K562 (cell line): ENCODE data around the gene MAN1A1. TPM values are rescaled to one million over a fixed set of nuclear protein-coding genes. Genes with fewer than 3 reads are reported as not detected.

Source experiments
- ATAC-seq: fragments of 200-7000 bp; cut with Tn5 transposase; 3 replicates; pipeline ENCODE4 v1.9.1; 2020; ENCODE audit warnings: moderate library complexity
- BruUV-seq: library from RNA; stranded (reverse); fragments of 400-500 nt; replicated peaks from 2 replicates; lab custom pipeline; 2021; lab: Mats Ljungman, UMichigan
- CTCF ChIA-PET: fragments of 300-600 bp; formaldehyde crosslinking; extraction: SDS; loops from one replicate; lab custom pipeline; 2021; ENCODE audit warnings: low intra/inter-chr PET ratio; lab: Yijun Ruan, JAX
- POLR2A ChIA-PET: fragments of 300-600, 350-650 bp; sonication (Branson Sonifier 250); formaldehyde crosslinking; extraction: SDS; loops from one replicate; lab custom pipeline; 2021; ENCODE audit warnings: antibody characterized with exemption, inconsistent platforms; lab: Yijun Ruan, JAX
- DNase-seq, 4 experiments: peaks; one replicate each; pipeline versions ENCODE4 v3.0.0 to v3.0.0-alpha.2; 2011 to 2018; ENCODE audit warnings: low spot score in 3 of 4, mixed read lengths in 3 of 4; ENCODE audit errors: extremely low read depth in 1 of 4
- FAIRE-seq: peaks from 2 replicates; lab custom pipeline; 2011; peaks lifted over from hg19 to GRCh38; lab: Jason Lieb, UNC
- H2AFZ ChIP-seq: 2 replicates; pipeline ENCODE4 v1.6.0; 2011; ENCODE audit warnings: low read depth, low read length, control low read depth, inconsistent platforms
- H3K27ac ChIP-seq: fragments of 200-600 bp; 3 replicates; pipeline ENCODE4 v1.8.0; 2011; ENCODE audit warnings: low read depth, mild to moderate bottlenecking, control low read depth, inconsistent platforms, low read length, moderate library complexity, mixed read lengths; ENCODE audit errors: extremely low read depth
- H3K27me3 ChIP-seq, 2 experiments: fragments of 300-600 bp in 1 of 2; 2 replicates in 1 of 2; 3 replicates in 1 of 2; pipeline versions ENCODE4 v1.6.0 to v1.8.0; 2011; ENCODE audit warnings: inconsistent platforms in 2 of 2, low read length in 2 of 2, mild to moderate bottlenecking in 1 of 2, mixed read lengths in 1 of 2, moderate library complexity in 1 of 2; ENCODE audit not compliant: control insufficient read depth in 2 of 2, insufficient read depth in 2 of 2
- H3K36me3 ChIP-seq: fragments of 300-600 bp; 3 replicates; pipeline ENCODE4 v1.8.0; 2011; ENCODE audit warnings: mild to moderate bottlenecking, low read length, inconsistent platforms; ENCODE audit not compliant: control insufficient read depth, insufficient read depth
- H3K4me1 ChIP-seq, 2 experiments: fragments of 200-600 bp in 1 of 2; replicated peaks in 1 of 2; 2 replicates in 1 of 2; 3 replicates in 1 of 2; pipeline versions ENCODE4 v1.5.1 to v1.8.0; 2011; ENCODE audit warnings: inconsistent platforms in 2 of 2, low read length in 2 of 2, mild to moderate bottlenecking in 1 of 2, mixed read lengths in 1 of 2, moderate library complexity in 1 of 2; ENCODE audit not compliant: control insufficient read depth in 2 of 2, insufficient read depth in 2 of 2
- H3K4me2 ChIP-seq: 2 replicates; pipeline ENCODE4 v1.6.1; 2011; ENCODE audit warnings: low read length, control low read depth, inconsistent platforms, mixed read lengths; ENCODE audit not compliant: insufficient read depth
- H3K4me3 ChIP-seq: fragments of 200-600 bp; sonication (generic), shearing (Covaris generic); 2 replicates; pipeline ENCODE4 v1.5.1; 2016; ENCODE audit warnings: control low read depth, inconsistent platforms
- H3K79me2 ChIP-seq: fragments of 200-600 bp; 3 replicates; pipeline ENCODE4 v1.8.0; 2011; ENCODE audit warnings: low read length, inconsistent platforms; ENCODE audit not compliant: control insufficient read depth, insufficient read depth
- H3K9ac ChIP-seq, 2 experiments: 2 replicates each; pipeline versions ENCODE4 v1.6.0 to v1.6.1; 2011; ENCODE audit warnings: low read depth in 2 of 2, low read length in 2 of 2, control low read depth in 1 of 2, inconsistent platforms in 1 of 2, mild to moderate bottlenecking in 1 of 2, mixed read lengths in 1 of 2; ENCODE audit not compliant: insufficient read depth in 1 of 2
- H3K9me1 ChIP-seq: one replicate; pipeline ENCODE4 v1.6.0; 2011; ENCODE audit warnings: inconsistent platforms, mild to moderate bottlenecking, low read length, moderate library complexity; ENCODE audit not compliant: control insufficient read depth, insufficient read depth
- H3K9me3 ChIP-seq: replicated peaks from 2 replicates; pipeline ENCODE4 v1.5.1; 2011; ENCODE audit warnings: low read depth, low read length, inconsistent platforms; ENCODE audit not compliant: control insufficient read depth, insufficient read depth
- H4K20me1 ChIP-seq: replicated peaks from 2 replicates; pipeline ENCODE4 v1.6.1; 2011; ENCODE audit warnings: low read length, inconsistent platforms, mixed read lengths; ENCODE audit not compliant: control insufficient read depth, insufficient read depth
- CEBPB ChIP-seq: fragments of 450-650 bp; IDR thresholded peaks from 2 replicates; pipeline ENCODE4 v1.6.1; 2016; ENCODE audit warnings: missing genetic modification characterization, missing compliant biosample characterization
- CEBPG ChIP-seq, 3 experiments: fragments of 200-800 bp in 1 of 3; sonication (Bioruptor generic) in 1 of 3; sonication (generic) in 1 of 3; formaldehyde crosslinking in 1 of 3; IDR thresholded peaks in 2 of 3; conservative IDR thresholded peaks in 1 of 3; 2 replicates each; pipeline versions ENCODE4 v1.6.1 to v1.8.0; 2016 to 2022; ENCODE audit warnings: missing compliant biosample characterization in 2 of 3, missing genetic modification characterization in 2 of 3, mild to moderate bottlenecking in 1 of 3, missing genetic modification reagents in 1 of 3
- CXXC5 ChIP-seq: fragments of 250-450 bp; sonication (Bioruptor Pico); IDR thresholded peaks from 2 replicates; pipeline ENCODE4 v1.8.0; 2022; ENCODE audit warnings: inconsistent platforms, mild to moderate bottlenecking, moderate library complexity
- ELF2 ChIP-seq: fragments of 250-450 bp; sonication (Bioruptor Pico); IDR thresholded peaks from 2 replicates; pipeline ENCODE4 v1.5.0; 2021; ENCODE audit warnings: mild to moderate bottlenecking
- ETV5 ChIP-seq: sonication (generic); formaldehyde crosslinking; IDR thresholded peaks from 2 replicates; pipeline ENCODE4 v1.4.0; 2020; ENCODE audit warnings: low read depth, mild to moderate bottlenecking, missing genetic modification reagents
- IRF2 ChIP-seq: sonication (generic); formaldehyde crosslinking; IDR thresholded peaks from 2 replicates; pipeline ENCODE4 v1.8.1; 2022; ENCODE audit warnings: mild to moderate bottlenecking, missing genetic modification reagents
- JUNB ChIP-seq: fragments of 450-650 bp; formaldehyde crosslinking; conservative IDR thresholded peaks from 2 replicates; pipeline ENCODE4 v1.4.0; 2020; ENCODE audit warnings: mild to moderate bottlenecking
- WHSC1 ChIP-seq: IDR thresholded peaks from one replicate; pipeline ENCODE4 v1.6.1; 2012; ENCODE audit warnings: low read length, control low read depth, inconsistent platforms
- ZNF830 ChIP-seq: fragments of 250-450 bp; sonication (Bioruptor Pico); IDR thresholded peaks from 2 replicates; pipeline ENCODE4 v1.5.0; 2021; ENCODE audit warnings: mild to moderate bottlenecking
- WGBS: fragments of 100-300 bp; shearing (Covaris generic); methylation state at CpG from one replicate; pipeline ENCODE4 v1.1.6; 2016; ENCODE audit warnings: low coverage, mixed read lengths; ENCODE audit not compliant: insufficient coverage; ENCODE audit errors: missing lambda C conversion rate; 5-methylcytosine and 5-hydroxymethylcytosine counted together
- in situ Hi-C: fragments of 300-500 bp; cut with MboI; formaldehyde crosslinking; loops from 4 replicates; pipeline ENCODE4 v1.15.0; 2018; ENCODE audit warnings: inconsistent platforms, mixed read lengths
- intact Hi-C: fragments of 100-400 bp; cut with micrococcal nuclease; formaldehyde crosslinking; loops from 2 replicates; pipeline ENCODE4 v1.14.2; 2022
- polyA plus RNA-seq, 8 experiments: library from polyadenylated mRNA; depleted of rRNA in 4 of 8; stranded (reverse) in 5 of 8; unstranded in 3 of 8; fragments of >200 nt; fragmentation: Nextera tagmentation in 2 of 8; fragmentation: Illumina TruSeq in 1 of 8; extraction: Ambion mirVana in 2 of 8; extraction: Trizol in 1 of 8; gene quantifications; 2 replicates each; pipeline versions ENCODE4 v1.2.1 to v1.2.3, GENCODE V29; 2011 to 2014; ENCODE audit warnings: inconsistent platforms in 1 of 8, missing spikeins in 1 of 8
- total RNA-seq, 7 experiments: library from RNA; depleted of rRNA in 6 of 7; stranded (reverse); fragments of >200 nt in 6 of 7; fragmentation: Illumina TruSeq in 2 of 7; extraction: Trizol in 2 of 7; gene quantifications; 2 replicates each; pipeline versions ENCODE4 v1.2.1 to v1.2.3, GENCODE V29; 2011 to 2021; ENCODE audit warnings: low replicate concordance in 1 of 7
- TF ChIP-seq, protein P1 (sequence below), 2 experiments: fragments of 450-650 bp in 1 of 2; sonication (generic) in 1 of 2; formaldehyde crosslinking in 1 of 2; IDR thresholded peaks in 1 of 2; conservative IDR thresholded peaks in 1 of 2; 2 replicates each; pipeline versions ENCODE4 v1.6.1 to v1.8.1; 2016 to 2023; ENCODE audit warnings: mild to moderate bottlenecking in 2 of 2, moderate library complexity in 2 of 2, inconsistent platforms in 1 of 2, missing genetic modification reagents in 1 of 2
- TF ChIP-seq, protein P2 (sequence below): fragments of 450-650 bp; conservative IDR thresholded peaks from 2 replicates; pipeline ENCODE4 v1.6.1; 2016; ENCODE audit warnings: missing genetic modification characterization, low read depth, mild to moderate bottlenecking, missing compliant biosample characterization, moderate library complexity

The MAN1A1 gene
- total and polyA plus RNA-seq, 9 of the 15 experiments (the other 6 are each of a cell fraction or from before 2014, with no cell fraction given), result 24.5 to 78.4 (median 59.7) TPM

DNA sequence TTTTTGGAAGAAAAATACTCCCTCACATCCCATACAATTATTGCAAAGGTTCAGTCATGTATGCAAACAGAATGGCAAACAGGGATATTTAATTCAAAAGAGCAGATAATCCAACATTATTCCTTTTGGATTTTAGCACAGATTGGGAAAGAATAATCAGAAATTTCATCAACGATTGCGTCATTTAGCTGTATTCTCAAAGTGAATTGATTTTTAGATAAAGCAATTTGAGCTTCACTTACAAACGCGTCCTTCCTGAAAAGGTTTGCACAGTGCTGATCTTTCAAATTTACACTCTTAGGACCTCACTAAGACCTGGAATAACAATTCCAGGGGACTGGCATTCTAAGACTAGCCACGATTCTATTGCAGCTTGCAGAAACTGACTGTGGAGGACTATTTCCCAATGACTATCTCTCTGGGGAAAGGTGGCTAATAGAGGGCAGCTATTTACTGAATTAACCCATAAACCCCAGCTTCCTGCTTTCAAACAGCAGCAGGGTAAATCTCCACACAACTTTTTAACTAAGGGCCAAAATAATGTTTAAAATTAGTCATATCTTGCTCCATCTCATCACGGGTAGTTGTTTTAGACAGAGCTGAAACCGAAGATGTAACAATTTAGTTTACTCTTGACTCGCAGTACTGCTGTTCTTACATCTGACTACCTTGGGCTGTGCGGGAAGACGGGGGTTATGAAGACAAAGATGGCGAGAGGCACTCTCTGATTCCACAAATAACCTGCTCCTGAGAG lies 139.9 kb downstream of the MAN1A1 start:
- POLR2A ChIA-PET, result interaction anchor here (0.6 to 1.6 kb wide), 4 partner anchors 11 to 477 kb away, joined by 3 to 4 read pairs (median 4); no protein-coding TSS in a partner anchor
- no peaks in the 10 kb centered on the region for H3K9me3 ChIP-seq
- H3K79me2 ChIP-seq, result peaks cover 50% of the 10 kb centered on the region
- DNase-seq (no peak), ATAC-seq (no peak), FAIRE-seq (no peak)
- H3K27me3 ChIP-seq, result no peaks in the 10 kb centered on the region
- TF ChIP-seq, protein P1, sequence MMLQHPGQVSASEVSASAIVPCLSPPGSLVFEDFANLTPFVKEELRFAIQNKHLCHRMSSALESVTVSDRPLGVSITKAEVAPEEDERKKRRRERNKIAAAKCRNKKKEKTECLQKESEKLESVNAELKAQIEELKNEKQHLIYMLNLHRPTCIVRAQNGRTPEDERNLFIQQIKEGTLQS (IDR thresholded peaks at IDR 0.05), result peak; percentile 22; the same call in 1 of the 2 replicates
- TF ChIP-seq, protein P1 (CRISPR knock-in tag; conservative IDR thresholded peaks at IDR 0.05), result no peak
- TF ChIP-seq CEBPB (tag) (peak; percentile 86), ZNF830 (CRISPR knock-in tag) (no peak), WHSC1 (no peak), IRF2 (no peak), CXXC5 (CRISPR knock-in tag) (no peak), ELF2 (CRISPR knock-in tag) (no peak), JUNB (CRISPR knock-in tag) (no peak), CEBPG (CRISPR knock-in tag; IDR thresholded peaks at IDR 0.05) (no peak), CEBPG (tag; conservative IDR thresholded peaks at IDR 0.05 in 1 of 2, IDR thresholded peaks at IDR 0.05 in 1 of 2) (peak; percentile 49 to 67; a peak in 2 of 4 replicates), ETV5 (CRISPR knock-in tag) (no peak)
- TF ChIP-seq, protein P2, sequence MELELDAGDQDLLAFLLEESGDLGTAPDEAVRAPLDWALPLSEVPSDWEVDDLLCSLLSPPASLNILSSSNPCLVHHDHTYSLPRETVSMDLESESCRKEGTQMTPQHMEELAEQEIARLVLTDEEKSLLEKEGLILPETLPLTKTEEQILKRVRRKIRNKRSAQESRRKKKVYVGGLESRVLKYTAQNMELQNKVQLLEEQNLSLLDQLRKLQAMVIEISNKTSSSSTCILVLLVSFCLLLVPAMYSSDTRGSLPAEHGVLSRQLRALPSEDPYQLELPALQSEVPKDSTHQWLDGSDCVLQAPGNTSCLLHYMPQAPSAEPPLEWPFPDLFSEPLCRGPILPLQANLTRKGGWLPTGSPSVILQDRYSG (tag), result no peak
- in situ Hi-C loops (no loop called here), intact Hi-C loops (no loop called here)
- BruUV-seq, result no TSS peak
- H3K4me3 ChIP-seq, result no peak overlapping the region
- H3K9ac ChIP-seq, result no peak overlapping the region
- H3K9me1 ChIP-seq, result no peaks in the 10 kb centered on the region
- H2AFZ ChIP-seq, result no peak overlapping the region
- 87% methylated on average over 11 of the region's 11 CpGs for WGBS
- no peak overlapping the region for H3K4me2 ChIP-seq
- no peaks in the 10 kb centered on the region for H3K4me1 ChIP-seq
- peaks cover 72% of the 10 kb centered on the region for H3K36me3 ChIP-seq
- no peak overlapping the region for H3K27ac ChIP-seq
- no peaks in the 10 kb centered on the region for H4K20me1 ChIP-seq
- CTCF ChIA-PET, result no interaction called here
